VCaP (cell line): Measurements from ENCODE around the gene KIAA0825.
"Not testable (repeated sequence)": the region's sequence is repeated elsewhere in the genome, so short reads cannot be mapped to it uniquely, and the experiment has no call there.

Experiments
- H3K27ac ChIP-seq: fragments of 450-650 bp; 2 replicates; pipeline ENCODE4 v1.5.1; 2017
- TF ChIP-seq, protein P1 (sequence below): fragments of 450-650 bp; conservative IDR thresholded peaks from 2 replicates; pipeline ENCODE4 v1.5.1; 2017; ENCODE audit warnings: mild to moderate bottlenecking, moderate library complexity

KIAA0825 gene

DNA sequence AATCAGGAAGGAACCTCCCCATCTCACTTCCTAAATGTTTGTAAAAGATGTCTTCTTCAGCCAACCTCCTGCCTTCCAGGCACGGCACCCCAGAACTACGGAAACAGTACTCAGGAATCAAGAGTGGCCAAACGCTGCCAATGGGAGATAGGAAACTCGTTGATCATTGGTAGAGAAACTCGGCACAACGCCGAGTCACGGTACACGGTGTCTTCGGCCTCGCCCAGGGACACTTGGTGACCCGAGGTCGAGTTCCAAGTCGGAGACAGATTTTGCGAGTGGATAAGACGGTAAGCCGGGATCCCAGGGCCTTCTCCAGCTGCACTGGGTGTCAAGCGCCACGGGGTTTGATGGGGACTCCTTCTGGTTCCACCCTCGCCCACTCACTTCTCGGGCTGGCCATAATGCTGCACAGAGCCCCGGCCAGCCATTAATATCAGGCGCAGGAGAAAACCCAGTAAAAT is 343 bp downstream of the KIAA0825 start:
- TF ChIP-seq, protein P1, sequence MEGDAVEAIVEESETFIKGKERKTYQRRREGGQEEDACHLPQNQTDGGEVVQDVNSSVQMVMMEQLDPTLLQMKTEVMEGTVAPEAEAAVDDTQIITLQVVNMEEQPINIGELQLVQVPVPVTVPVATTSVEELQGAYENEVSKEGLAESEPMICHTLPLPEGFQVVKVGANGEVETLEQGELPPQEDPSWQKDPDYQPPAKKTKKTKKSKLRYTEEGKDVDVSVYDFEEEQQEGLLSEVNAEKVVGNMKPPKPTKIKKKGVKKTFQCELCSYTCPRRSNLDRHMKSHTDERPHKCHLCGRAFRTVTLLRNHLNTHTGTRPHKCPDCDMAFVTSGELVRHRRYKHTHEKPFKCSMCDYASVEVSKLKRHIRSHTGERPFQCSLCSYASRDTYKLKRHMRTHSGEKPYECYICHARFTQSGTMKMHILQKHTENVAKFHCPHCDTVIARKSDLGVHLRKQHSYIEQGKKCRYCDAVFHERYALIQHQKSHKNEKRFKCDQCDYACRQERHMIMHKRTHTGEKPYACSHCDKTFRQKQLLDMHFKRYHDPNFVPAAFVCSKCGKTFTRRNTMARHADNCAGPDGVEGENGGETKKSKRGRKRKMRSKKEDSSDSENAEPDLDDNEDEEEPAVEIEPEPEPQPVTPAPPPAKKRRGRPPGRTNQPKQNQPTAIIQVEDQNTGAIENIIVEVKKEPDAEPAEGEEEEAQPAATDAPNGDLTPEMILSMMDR, result no peak
- H3K27ac ChIP-seq, result peak overlapping the region; percentile 57

DNA sequence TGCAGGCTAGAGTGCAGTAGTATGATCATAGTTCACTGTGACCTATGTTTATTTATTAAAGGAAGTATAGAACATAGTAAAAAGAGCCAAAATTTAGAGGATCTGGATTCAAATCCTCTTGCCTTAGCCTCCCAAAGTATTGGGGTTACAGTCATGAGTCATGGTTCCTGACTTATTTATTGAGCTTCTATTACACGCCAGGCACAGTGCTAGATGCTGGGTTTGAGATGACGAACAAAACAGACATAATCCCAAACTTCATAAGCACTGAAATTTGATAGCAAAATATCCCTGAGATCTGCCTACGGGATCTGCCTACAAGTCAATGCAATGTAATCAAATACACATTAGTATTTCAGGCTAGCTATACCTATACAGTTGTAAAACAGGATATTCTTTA is 2.5 kb downstream of the KIAA0825 start:
- no peak overlapping the region for H3K27ac ChIP-seq
- TF ChIP-seq, protein P1, result no peak

DNA sequence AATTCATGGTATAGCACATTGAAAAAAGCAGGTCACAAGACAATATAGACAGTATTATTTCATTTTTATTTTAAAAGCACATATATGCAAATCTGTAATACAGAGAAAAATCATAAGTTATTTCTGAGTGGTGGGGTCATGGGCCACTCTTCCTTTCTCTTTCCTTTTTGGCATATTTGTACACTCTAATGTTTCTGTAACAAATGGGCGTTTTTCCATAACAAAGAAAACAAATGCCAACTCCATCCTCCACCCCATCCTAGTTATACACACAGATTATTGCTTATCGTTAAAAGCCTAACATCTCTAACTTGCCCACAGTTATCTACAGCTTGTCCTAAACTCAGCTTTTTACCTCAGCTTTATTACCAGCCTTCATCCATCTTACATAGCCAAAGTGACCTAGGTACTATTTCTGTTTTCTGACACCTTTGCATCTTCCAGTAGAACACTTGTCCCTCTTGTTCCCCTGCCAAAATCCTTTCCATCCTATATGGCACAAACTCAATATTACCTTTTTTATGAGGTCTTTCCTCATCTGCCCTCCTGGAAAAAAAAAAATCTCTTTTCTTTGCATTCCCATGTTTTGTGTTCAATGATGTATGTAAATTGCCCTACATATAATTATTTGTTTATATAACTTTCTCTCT is 4.1 kb downstream of the KIAA0825 start:
- TF ChIP-seq, protein P1, result no peak
- no peak overlapping the region for H3K27ac ChIP-seq

DNA sequence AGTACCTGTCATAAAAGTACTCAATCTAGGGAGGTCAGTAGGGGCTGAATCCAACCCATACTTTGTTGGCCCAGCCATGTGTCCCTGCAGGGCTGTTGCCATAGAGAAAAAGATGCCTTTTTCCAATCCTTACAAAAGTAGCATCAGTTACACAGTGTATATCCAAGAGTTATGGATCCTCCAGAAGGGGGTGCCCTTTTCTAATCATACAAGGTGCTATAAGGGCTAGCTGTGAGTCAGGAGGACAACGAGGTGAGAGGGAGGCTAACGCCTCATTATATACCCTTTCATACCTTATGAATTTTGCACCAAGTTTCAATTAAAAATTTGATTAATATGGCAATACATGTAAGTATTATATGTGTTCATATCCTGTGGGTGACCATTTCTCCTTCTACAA is 4.8 kb downstream of the KIAA0825 start:
- TF ChIP-seq, protein P1, result no peak
- no peak overlapping the region for H3K27ac ChIP-seq

DNA sequence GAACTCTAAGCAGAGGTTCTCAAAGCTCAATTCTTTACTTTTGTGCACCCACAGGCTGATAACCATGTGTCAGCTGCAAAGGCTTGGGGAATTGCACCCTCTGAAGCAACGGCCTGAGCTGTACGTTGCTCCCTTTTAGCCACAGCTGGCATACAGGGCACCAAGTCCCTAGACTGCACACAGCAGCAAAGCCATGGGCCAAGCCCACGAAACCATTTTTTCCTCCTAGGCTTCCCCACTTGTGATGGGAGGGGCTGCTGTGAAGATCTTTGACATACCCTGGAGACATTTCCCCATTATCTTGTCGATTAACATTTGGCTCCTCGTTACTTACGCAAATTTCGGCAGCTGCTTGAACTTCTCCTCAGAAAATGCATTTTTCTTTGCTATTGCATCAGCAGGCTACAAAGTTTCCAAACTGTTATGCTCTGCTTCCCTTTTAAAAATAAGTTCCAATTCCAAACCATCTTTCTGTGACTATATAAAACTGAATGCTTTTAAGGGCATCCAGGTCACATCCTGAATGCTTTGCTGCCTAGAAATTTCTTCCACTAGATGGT is 23.0 kb downstream of the KIAA0825 start:
- TF ChIP-seq, protein P1, result no peak

DNA sequence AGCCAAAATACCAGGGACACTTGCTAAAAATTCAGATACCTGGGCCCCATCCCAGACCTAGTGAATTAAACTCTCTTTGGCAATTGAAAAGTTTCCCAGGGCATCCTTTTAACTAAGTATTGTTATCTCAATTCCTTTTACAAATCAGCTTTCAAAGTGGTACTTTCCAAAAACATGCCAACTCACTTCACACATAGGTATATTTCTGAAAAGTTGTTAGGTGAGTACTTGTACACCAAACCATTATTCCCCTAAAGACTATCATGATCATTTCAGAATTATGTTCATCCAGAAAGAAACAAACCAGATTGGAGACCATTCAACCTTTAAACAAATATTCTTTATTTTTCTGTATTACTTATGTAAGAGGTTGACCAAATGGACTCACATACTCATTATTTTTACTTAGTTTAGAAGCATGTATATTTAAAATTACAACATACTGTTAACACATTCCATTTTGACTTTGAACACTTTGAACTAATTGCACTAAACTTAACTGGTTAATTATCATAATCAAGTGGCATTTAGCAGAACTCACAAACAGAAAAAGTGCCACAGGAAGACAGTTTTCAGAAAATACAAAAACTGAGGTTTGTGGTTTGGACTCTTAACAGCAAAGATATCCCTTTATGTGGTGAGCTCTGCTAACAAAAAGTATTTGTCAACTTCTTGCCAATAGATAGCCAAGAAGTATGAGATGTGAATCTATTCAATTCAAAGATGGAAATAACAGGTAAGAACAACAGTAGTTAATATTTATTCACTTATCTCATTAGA is 40.7 kb downstream of the KIAA0825 start:
- TF ChIP-seq, protein P1, result no peak
- H3K27ac ChIP-seq, result no peak overlapping the region

More for the DNA sequence above, 23.0 kb downstream of the KIAA0825 start:
- H3K27ac ChIP-seq, result no peak overlapping the region

DNA sequence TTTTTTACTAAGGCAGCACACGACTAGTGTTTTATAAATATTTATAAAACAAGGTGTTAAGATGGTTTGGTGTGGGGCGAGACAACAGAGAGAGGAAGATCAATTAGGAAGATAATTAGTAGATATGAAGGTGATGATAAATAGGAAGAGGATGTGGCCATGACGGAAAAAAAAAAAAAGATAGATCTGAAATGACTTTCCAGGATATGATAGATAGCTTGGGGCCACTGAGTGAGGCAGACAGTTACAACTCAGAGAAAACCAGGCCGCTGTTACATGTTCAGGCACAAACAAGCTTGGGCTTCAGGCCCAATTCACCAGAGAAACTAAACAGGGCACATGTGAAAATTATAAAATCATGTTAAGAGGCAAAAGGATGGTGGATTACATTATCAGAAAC is 43.2 kb downstream of the KIAA0825 start:
- no peak overlapping the region for H3K27ac ChIP-seq
- TF ChIP-seq, protein P1, result no peak

DNA sequence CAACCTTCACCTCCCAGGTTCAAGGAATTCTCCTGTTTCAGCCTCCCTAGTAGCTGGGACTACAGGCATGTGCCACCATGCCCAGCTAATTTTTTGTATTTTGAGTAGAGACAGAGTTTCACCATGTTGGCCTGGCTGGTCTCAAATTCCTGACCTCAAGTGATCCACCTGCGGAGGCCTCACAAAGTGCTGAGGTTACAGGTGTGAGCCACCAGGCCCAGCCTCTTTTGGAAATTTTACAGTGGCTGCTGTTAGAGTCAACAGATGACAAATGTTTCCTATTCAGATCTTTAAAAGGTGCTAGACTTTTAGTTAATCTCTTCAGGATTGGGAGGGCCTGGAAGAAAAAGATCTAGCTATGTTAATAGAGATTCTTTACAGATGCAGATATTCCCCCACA is 45.1 kb downstream of the KIAA0825 start:
- H3K27ac ChIP-seq, result not testable (repeated sequence)
